ENCODE results near the gene C1GALT1.

DNA sequence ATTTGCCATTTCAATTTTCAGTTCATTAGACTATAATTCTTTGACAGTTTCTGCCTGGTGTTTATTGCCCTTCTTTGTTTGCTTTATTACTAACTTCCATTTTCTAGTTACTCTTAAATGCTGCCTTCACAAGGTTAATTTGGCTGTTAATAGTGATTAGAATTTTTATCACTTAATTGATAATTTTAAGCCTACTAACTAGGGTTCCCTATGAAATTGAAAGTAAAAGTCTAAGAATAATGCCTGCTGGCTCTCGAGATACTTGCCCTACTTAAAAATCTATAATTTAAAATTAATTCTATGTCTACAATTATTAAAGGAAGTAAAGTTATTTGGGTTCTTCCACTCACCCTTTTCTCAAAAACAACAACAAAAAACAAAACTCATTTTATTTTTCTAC lies 65.3 kb downstream of the C1GALT1 start:
- TF ChIP-seq, protein P1, sequence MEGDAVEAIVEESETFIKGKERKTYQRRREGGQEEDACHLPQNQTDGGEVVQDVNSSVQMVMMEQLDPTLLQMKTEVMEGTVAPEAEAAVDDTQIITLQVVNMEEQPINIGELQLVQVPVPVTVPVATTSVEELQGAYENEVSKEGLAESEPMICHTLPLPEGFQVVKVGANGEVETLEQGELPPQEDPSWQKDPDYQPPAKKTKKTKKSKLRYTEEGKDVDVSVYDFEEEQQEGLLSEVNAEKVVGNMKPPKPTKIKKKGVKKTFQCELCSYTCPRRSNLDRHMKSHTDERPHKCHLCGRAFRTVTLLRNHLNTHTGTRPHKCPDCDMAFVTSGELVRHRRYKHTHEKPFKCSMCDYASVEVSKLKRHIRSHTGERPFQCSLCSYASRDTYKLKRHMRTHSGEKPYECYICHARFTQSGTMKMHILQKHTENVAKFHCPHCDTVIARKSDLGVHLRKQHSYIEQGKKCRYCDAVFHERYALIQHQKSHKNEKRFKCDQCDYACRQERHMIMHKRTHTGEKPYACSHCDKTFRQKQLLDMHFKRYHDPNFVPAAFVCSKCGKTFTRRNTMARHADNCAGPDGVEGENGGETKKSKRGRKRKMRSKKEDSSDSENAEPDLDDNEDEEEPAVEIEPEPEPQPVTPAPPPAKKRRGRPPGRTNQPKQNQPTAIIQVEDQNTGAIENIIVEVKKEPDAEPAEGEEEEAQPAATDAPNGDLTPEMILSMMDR (IDR thresholded peaks at IDR 0.05 in 2 of 3, conservative IDR thresholded peaks at IDR 0.05 in 1 of 3; ENCODE audit: borderline replicate concordance in 1 of 3, insufficient read depth in 1 of 3, low read depth in 2 of 3, low read length in 2 of 3) = no peak
- TF ChIP-seq YY1 (IDR thresholded peaks at IDR 0.05; ENCODE audit: extremely low read depth, insufficient replicate concordance, low read depth, low read length) = no peak
- TF ChIP-seq POLR2A (IDR thresholded peaks at IDR 0.05; ENCODE audit: borderline replicate concordance, extremely low read depth, insufficient read depth, insufficient read length) = no peak
- no peak for TF ChIP-seq RAD21 (IDR thresholded peaks at IDR 0.05; ENCODE audit: low read depth)
- TF ChIP-seq TCF7L2 (IDR thresholded peaks at IDR 0.05; ENCODE audit: borderline replicate concordance, extremely low read depth, insufficient read depth, insufficient read length) = no peak
- no peak for TF ChIP-seq EZH2 (IDR thresholded peaks at IDR 0.05)

All from HCT116 (cell line).